Activated CD8-positive, alpha-beta memory T cell treated with anti-CD3 and anti-CD28 coated beads, Interleukin-2, amount 50 U/mL, for 24 hours (primary cell): ENCODE measurements around the gene MAP4K2.

Source experiments
- DNase-seq: peaks from one replicate; pipeline ENCODE4 v3.0.0-alpha.2; 2020; ENCODE audit errors: extremely low read depth

MAP4K2 gene

DNA sequence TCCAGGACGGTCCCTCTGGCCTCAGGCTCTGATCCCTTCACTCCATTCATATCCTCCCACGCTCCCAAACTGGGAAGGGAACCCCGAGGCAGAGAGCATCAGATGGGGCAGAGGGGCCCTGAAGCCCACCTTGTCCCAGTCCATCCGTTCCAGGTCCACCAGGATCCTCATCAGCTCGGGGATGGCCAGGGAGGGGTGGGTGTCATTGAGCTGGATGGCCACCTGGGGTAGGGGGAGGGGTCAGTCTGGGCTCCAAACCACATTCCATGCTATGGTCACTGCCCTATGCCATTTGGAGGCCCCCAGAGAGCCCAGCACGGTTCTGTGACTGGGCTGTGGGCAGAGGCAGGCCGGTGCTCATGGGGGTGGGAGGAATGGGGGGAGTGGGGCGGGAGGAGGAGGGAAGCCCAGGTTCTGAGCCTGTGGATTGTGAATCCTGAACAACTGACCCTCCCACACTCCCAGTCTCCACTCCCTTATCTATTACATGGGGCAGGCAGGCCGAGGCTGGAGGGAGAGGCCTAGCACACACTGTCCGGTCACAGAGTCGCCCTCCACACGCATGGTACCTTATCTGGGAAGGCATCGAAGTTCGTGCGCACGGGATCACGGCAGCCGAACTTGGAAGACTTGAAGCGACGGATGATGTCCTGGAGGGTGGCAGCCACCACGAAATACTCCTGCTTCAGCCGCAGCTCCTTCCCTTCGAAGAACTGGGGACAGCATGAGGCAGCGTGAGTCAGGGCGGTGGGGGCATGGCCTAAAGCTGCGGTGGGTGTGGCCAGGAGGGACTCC is 48.7 kb downstream of the MAP4K2 start:
- DNase-seq, result no peak

DNA sequence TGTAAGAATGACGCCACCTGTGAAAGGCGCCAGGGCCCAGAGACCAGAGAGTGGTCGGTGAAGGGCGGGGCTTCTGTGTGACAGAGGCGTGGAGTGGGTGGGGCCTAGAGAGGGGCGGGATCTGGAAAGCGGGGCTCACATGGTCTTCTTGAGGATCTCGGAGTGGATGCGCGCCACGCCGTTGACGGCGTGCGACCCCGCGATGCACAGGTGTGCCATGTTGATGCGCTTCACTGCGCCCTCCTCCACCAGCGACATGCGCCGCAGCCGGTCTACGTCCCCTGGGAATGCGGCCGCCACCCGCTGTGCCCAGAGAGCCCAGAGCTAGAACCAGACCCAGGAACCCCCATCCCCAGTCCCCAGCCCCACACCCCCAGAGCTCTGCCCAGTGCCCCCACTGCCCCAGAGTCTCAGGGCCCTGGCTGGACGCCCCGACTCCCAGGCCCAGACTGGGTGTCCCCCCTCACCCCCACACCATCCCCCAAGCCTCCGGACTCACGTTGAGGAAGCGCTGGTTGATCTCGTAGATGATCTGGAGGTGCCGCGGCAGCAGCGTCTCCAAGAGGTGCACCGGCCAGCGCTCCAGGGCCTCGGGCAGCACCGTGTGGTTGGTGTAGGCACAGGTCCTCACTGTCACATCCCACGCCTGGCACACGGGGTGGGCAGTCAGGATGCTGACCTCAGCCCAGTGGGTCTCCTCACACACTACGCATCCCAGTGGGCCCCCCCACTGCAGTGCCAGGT is 49.5 kb downstream of the MAP4K2 start:
- DNase-seq, result no peak

GRCh38 chr11:64753019-64753379 is 50.0 kb downstream of the MAP4K2 start:
- no peak for DNase-seq

GRCh38 chr11:64752175-64752970 is 50.6 kb downstream of the MAP4K2 start:
- no peak for DNase-seq

- DNase-seq, result no peak
Observed at GRCh38 chr11:64751580-64751979, 51.4 kb downstream of the MAP4K2 start.

DNA sequence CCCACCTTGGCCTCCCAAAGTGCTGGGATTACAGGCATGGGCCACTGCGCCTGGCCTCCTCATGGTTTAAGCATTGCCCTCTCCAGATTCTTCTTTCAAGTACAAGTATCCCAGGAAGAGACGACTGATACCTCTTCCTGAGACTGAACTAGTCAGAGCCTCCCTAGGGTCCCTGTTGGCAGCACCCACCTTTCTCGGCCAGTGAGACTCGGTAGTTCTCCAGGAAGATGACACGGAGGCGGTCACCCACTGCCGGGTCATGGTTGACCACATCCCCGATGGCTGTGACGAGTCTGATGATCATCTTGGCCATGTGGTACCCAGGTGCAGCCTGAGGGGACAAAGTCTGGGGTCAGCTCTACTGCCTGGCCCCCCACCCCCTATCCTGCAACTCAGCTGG is 51.9 kb downstream of the MAP4K2 start:
- DNase-seq, result no peak

- no peak for DNase-seq
Observed at GRCh38 chr11:64750361-64751054, 52.5 kb downstream of the MAP4K2 start.

DNA sequence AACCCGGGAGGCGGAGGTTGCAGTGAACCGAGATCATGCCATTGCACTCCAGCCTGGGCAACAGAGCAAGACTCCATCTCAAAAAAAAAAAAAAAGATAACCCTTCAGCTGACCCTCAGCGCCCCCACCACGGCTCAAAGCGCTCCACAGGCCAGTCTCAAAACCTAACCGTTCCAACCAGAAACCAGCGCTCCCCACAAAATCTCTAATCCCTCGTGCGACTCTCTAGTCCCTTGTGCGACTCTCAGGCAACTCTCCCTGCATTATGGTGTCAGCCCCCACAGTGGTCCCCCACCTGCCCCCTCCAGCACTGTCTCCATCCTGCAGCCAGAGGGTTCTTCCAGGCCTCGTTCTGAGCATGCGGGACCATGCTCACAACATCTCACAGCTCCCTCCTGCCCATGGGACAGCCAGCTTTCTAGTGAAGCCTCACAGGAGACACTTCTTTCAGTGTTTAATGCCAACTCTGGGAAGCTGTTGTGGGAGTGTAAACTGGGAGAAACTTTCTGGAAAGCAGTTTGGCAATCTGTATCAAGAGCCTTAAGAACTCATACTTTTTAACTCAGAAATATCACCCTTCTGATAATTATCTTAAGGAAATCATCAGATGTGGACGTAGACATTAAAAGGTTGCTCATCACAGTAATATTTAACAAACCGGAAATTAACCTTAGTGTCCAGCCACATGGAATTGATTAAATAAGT is 54.9 kb downstream of the MAP4K2 start:
- DNase-seq, result no peak

GRCh38 chr11:64746486-64746885 is 56.5 kb downstream of the MAP4K2 start:
- DNase-seq, result no peak

- DNase-seq, result no peak
Observed at GRCh38 chr11:64745521-64746328, 57.3 kb downstream of the MAP4K2 start.

DNA sequence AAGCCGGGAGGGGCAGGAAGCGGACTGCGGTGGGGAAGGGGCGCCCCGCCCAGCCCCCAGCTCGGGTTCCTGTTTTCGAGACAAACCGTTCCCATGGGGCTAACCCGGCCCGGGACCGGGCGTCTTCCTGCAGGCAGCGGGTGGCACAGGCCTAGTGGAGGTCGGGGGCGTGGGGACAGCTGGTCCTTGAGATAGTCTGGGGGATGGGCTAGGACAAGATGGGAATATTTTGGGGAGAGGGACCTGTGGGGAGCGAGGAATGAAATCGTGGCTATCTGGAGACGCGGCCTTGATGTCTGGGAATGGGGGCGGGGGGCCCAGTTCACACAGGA is 57.9 kb downstream of the MAP4K2 start:
- no peak for DNase-seq

DNA sequence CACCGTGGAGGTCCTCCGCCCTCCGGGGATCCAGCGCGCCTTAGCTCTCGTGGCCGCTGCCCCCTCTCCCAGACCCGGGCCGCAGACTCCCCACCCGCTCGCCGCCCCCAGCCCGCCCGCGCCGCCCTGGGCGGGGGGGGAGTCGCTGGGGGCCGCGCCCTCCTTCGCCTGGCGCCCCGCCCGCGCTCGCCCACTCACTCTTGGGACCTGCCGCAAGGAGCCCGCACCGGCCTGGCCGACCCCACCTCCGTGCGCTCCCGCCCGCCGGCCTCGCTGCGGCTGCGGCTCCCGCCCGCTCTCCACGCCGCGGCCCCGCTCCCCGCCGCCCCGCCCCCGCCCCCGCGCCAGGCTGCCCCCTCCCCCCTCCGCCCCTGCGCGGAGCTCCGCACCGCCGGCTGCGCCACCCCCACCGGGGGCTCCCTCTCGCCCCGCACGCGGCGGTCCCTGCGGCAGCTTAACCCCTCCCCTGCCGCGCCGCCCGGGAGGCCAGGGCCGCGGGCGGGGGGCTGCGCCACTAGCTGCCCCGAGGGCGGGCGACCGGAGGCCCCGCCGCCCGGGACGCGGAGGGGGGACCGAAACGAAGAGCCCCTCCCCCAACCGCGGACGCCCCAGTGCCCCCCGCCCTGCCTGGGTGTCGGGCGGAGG is 58.3 kb downstream of the MAP4K2 start:
- DNase-seq, result no peak

- DNase-seq, result no peak
Observed at GRCh38 chr11:64743591-64744543, 59.1 kb downstream of the MAP4K2 start, which contains the start of gene RASGRP2. Gene RASGRP2, minus strand, starts transcription at chr11:64744142. Its CDS starts 1,276 bp downstream, at chr11:64742866.

DNA sequence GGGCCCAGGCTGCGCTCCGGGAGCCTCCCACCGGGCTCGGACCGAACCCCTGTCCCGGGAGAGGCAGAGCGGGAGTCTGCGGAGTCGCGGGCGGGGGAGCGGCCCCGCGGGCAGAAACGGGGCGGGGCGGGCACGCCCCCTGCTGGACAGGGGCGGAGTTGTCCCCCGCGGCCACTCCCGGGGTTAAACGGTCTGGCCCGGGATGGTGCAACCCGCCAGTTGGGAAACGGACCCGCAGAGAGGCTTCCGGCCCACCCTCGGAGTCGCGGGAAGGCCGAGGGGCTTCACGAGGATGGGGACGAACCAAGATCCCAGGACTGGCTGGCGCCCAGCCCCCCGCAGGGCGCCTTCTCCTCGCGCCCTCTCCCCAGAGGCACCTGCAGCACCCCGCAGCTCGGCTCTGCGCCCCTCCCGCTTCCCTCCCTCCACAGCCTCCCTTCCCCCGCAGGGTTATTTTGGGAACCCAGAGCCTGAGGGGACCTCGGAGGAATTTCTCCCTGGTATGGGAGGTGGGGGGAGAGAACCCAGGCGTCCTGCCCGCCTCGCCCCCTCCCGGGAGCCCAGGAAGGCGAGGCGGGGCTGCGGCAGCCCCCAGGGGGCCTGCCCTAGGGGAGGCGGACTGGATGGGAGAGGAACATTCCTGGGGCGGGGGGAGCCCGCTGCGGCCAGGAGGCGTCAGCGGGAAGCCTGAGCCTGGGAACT is 60.0 kb downstream of the MAP4K2 start:
- DNase-seq, result no peak

DNA sequence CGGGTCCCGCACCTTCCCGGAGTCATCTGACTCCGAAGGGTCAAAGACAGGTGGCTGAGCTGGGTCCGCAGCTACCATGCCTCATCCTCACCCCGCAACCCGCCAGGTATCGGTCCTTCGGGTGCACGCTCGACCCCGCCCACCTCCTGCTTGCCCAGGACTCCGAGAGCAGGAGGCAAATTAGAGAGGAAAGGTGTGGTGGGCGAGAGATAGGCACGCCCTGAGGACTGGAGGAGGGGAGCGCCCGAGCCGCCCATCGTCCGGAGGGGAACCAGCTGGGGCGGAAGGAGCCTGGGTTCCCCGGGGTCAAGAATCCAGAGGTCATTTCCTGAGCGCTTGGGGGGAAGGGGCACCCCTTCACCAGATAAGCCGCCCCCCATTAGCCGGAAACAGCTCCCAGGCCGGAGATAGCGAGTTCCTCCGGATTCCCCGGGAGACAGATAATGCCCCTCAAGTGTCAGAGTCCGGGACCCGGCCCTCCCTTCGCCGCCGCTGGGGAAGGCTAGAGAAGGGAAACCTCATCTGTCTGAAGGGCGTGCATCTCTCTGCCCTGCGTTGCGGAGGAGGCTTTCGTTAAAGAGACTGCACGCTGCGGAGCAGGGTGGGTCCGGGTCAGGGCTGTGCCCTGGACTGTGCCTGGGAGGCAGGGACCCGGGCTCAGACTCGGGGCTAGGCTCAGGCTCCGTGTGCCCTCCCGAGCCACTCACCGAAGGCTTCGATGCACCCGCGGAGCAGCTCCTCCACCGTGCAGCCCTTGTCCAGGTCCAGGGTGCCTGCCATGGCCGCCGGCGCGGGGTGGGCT is 60.7 kb downstream of the MAP4K2 start:
- no peak for DNase-seq

GRCh38 chr11:64741375-64742086 is 61.5 kb downstream of the MAP4K2 start:
- DNase-seq, result no peak

DNA sequence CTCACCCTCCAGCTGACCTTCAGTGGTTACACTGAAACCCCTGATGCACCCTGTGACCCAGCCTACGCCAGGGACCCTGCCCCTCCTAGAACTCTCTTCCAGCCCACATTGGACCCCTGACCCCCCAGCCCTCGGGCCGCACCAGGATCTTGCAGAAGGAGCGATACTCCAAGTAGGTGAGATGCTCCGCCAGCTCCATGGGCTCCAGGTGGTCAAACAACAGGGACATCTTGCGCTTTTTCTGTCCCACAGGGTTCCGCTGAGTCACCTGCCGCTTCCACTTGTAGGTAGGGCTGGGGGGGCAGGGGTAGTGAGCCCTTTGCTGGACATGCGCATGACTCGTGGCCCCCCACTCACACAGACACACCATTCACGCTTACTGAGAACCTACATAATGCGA is 63.1 kb downstream of the MAP4K2 start:
- DNase-seq, result no peak
